Measurements from ENCODE around the gene DYNC2H1.

The DYNC2H1 gene

DNA sequence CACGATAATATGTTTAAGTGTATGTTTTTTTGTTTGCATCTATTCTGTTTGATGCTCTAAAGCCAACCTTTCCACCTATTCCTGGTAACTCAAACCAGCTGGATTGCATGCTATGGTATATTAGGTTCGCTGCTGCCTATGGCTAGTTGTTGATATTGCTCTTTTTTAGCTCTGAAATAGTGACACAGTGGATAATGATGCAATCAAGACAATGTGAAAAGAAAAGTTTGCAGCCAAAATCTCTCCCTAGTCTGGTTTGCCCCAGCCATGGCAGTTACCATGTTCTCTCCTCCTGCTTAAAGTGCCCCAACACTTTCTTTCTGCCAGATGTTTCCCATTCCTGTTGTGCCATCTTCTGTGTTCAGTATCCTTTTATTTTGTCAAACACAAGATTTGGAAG lies 269.7 kb downstream of the DYNC2H1 start:
- peak; percentile 49 for DNase-seq

GRCh38 chr11:103380031-103380430 lies 270.8 kb downstream of the DYNC2H1 start:
- no peak for DNase-seq

- no peak for DNase-seq
Measured at GRCh38 chr11:103384652-103385051, 275.4 kb downstream of the DYNC2H1 start.

- DNase-seq = peak; percentile 77
Measured at GRCh38 chr11:103395612-103396011, 286.4 kb downstream of the DYNC2H1 start.

DNA sequence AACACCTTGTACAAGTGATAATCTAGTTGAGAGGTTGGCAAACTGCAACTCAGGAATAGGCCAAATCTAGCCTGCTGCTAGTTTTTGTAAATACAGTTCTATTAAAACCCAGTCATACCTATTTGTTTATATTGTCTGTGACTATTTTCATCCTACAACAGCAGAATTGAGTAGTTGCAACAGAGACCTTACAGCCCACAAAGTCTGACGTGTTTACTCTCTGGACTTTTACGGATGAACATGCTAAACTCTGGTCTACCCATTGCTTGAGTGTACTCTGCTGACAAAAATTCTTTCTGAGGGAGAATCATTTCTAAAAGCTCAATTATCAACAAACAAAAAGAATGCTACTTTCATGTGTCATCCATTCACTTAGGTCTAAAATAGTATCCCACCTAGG lies 287.0 kb downstream of the DYNC2H1 start:
- DNase-seq = no peak

GRCh38 chr11:103397369-103397768 lies 288.1 kb downstream of the DYNC2H1 start:
- peak; percentile 9 for DNase-seq

DNA sequence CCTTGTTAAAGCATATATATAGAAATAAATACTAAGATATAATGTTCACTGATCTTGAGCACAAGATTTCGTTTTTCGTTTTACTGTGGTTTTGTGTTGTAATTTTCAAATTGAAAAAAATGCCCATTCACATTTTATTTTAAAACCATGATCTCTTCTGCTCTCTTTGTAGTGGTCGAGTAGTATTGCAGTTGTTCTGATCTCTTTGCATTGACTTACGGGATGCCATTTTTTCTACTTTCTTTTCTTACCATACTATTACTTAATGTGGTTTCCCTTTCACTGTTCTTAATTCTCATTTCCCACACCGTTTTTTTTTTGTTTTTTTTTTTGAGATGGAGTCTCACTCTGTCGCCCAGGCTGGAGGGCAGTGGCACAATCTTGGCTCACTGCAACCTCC lies 289.6 kb downstream of the DYNC2H1 start:
- no peak for DNase-seq

DNA sequence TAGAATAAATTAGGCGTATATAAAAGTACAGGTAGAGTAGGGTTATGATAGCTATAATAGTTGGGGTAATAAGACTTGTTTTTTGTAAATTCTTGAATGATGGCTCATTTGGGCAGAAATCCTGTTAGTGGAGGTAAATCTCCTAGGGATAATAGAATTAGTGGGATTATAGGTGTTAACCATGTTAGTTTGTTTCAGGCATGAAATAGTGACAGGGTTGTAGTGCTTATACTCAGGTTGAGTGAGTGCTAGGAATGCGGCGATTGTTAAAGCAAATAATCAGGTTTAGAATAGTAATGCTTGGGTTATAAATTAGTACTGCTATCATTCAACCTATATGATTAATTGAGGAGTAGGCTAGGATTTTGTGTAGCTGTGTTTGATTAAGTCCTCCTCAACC lies 297.1 kb downstream of the DYNC2H1 start:
- no peak for DNase-seq

DNA sequence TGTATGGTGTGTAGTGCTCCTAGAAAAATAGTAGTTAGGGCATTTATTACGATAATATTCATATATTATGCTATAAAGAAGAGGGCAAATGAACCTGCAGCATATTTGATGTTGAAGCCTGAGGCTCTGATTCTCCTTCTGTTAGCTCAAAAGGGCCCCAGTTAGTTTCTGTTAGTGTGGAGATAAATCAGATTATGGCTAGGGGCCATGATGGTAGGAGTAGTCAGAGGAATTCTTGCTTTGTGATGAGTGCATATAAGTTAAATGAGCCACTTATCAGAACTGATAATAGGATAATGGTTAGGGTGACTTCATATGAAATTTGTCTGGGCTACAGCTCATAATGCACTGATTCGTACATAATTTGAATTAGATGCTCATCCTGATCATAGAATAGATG lies 298.4 kb downstream of the DYNC2H1 start:
- DNase-seq = no peak

DNA sequence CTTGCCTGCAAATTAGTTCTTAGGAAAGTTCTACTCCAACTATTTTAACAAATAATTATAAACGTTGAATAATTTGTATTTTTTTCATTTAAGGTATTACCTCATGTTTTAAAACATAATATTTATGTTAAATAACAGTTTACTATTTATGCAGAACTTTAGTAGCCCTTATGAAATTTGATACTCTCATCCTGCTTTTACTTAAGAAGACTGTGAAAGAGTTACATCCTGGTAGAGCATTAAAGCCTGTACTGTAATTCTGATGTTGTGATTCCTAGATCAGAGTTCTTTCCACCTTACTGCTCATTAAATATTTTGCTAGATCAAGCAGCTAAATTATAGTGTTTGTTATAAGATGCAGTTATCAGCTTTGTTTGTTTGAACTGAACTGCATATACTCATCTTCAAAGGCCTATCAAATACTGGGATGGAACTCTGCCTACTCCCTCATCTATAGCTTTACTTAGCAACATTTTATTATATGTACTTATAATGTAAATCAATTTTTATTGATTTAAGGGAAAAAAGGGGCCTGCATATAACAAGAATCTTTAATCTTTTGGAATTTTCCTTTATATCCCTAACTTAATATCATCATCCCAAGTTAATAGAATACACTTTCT lies 304.2 kb downstream of the DYNC2H1 start:
- no peak for DNase-seq

DNA sequence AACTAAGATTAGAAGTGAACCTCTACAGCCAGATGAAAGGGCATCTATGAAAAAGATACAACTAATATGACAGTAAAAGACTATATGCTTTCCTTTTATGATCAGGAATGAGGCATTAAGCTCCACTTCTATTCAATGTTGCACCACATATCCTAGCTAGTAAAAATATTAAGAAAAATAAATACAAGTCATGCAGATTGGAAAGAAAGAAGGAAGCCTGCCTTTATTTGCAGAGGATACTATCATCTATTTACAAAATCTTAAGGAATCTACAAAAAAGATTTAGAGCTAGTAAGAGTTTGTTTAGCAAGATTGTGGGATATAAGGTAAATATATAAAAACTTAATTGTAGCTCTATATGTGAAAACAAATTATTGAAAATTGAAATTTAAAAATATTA lies 308.8 kb downstream of the DYNC2H1 start:
- no peak for DNase-seq

GRCh38 chr11:103420593-103420992 lies 311.4 kb downstream of the DYNC2H1 start:
- DNase-seq = peak; percentile 28

GRCh38 chr11:103433386-103434072 lies 324.3 kb downstream of the DYNC2H1 start:
- peak; percentile 75 for DNase-seq

DNA sequence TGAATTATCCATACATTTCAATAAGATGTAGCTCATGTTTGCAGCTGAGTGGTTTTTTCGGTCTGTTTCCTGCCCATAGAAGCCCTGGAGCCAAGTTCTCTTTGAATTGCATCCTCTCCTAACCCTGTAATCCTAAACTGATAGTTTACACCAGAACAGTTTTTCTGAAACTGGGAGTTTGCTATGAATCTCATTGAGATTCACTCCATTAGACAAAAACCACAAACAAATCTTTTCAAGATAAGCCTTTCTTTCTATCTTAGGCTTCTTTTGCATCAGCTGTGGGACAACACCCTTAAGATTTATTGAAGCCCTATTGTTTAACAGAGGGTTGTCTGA lies 324.8 kb downstream of the DYNC2H1 start:
- peak; percentile 32 for DNase-seq

GRCh38 chr11:103436131-103436770 lies 327.0 kb downstream of the DYNC2H1 start:
- DNase-seq = no peak

GRCh38 chr11:103441021-103441420 lies 331.8 kb downstream of the DYNC2H1 start:
- no peak for DNase-seq

DNA sequence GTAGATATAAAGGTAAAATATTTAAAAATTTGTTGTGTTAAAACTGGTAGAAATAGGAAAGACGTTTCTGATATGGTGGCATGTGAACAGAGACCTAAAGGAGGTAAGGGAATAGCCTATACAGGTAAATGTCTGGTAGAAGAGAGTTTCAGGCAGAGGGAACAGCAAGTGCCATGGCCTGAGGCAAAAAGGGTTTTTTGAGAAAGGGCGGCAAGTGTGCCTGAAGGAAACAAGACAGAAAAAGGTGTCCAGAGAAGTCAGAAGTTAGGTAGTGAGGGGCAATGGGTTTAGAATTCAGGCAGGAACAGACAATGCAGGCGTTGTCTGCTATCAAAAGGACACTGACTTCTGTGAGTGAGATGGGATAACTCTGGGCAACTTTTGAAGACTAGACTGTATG lies 339.7 kb downstream of the DYNC2H1 start:
- DNase-seq = no peak

- DNase-seq = peak; percentile 22
Measured at GRCh38 chr11:103450241-103450640, 341.0 kb downstream of the DYNC2H1 start.

DNA sequence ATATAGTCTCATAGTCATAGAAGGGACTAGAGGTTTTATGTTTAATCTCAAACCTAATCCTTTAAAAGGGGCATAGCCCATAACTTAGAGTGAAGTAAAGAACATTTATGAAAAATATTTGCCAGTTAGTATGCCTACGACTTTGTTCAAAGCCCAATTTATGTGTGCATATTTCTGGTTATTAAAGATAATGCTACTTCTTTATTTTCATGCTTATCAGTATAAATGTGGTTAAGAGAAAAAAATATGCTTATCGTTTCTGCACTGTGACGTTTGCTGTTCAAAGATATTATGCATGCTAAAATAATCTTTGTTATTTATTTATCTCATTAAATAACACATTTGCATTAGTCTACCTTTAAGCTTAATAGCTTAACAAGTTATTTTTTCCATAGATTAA lies 343.9 kb downstream of the DYNC2H1 start:
- no peak for DNase-seq

DNA sequence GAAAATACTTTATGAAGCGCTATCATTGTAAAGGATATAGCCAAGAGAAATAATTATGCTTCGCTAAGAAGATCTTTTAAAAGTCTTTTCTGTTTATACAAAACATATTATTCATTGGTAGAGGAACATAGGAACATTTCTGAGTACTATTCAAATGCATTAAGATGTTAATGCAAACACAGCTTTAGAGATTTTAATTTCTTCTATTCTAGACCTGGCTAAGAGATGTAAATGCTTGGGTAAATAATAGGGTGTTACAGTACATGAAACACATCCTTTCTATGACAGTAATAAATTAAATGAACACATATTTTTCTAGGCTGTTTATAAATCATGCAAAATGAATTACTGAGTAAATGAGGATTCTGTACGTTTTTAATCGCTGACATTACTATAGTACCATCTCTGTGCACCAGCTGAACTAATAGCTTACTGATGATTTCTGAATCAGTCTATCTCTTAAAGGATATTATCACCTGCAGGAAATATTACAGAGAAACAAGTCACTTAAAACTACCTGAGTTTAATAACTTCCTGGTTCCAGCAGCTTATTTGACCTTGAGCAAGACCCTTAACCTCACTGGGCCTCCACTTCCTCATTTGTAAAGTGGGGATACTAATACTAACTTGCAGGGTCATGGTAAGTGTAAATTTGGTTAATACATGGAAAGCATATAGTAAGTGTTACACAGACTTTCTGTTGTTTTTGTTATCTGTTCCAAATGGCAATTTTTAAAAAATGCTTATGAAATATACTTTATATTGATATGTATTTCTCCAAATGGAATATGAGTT lies 344.9 kb downstream of the DYNC2H1 start:
- no peak for DNase-seq

GRCh38 chr11:103464420-103464819 lies 355.2 kb downstream of the DYNC2H1 start:
- DNase-seq = no peak

DNA sequence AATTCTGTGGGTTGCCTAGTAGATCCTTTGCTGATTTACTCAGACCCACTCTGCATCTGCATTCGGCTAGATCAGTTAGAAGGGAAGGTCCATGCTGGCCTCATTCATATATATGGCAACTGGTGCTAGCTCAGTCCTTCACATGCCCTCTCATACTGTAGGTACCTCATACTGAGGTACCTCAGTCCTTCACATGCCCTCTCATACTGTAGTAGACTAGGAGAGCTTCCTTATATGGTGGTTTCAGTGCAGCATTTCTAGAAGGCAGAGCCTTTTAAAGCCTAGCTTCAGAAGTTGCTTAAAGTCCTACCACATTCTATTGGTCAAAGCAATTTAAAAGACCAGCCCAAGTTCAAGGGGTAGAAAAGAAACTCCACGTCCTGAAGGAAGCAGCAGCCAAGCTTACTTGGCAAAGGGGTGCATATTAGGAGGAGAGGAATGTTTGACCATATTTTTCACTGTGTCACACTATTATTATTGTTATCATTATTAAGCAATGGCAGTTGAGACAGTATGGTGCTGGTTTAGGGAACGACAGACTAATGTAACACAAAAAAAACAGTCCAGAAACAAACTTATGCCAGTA lies 356.4 kb downstream of the DYNC2H1 start:
- no peak for DNase-seq

DNA sequence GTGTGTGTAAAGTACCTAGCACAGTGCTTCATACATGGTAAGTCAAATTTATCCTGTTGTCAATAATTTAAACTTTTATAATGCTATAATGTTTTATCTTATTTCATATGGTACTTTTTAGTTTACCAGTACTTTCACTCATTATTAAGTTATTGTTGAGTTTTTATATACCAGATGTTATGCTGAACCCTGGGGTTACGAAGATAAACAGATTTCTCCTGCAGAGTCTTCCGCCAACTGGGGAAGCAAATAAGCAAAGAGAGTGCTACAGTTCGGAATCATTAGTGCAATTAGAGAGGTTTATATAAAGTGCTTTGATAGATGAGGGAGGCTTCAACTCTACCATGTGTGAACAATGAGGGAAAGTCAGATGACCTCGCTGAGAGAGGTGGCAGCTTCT lies 362.3 kb downstream of the DYNC2H1 start:
- no peak for DNase-seq
